Liver (tissue), 9 donors: ENCODE measurements around the gene GPRC5B. TPM values are rescaled to one million over a fixed set of nuclear protein-coding genes. Genes with fewer than 3 reads are reported as not detected.

Source experiments
- DNase-seq: peaks from one replicate; pipeline ENCODE4 v3.0.0-alpha.2; 2017; ENCODE audit warnings: low spot score
- H3K27ac ChIP-seq, 2 donors: one replicate each; pipeline ENCODE4 v1.7.0; 2013; ENCODE audit warnings: inconsistent platforms in 2 of 2, low read length in 2 of 2, control low read depth in 1 of 2, low read depth in 1 of 2, mild to moderate bottlenecking in 1 of 2
- H3K27me3 ChIP-seq, 4 donors: one replicate each; pipeline versions ENCODE4 v1.6.1 to v1.7.0; 2013; ENCODE audit warnings: low read length in 3 of 4, inconsistent platforms in 1 of 4, mild to moderate bottlenecking in 1 of 4, moderate library complexity in 1 of 4; ENCODE audit not compliant: control insufficient read depth in 4 of 4, insufficient read depth in 4 of 4
- H3K36me3 ChIP-seq, 4 donors: one replicate each; pipeline versions ENCODE4 v1.6.1 to v1.7.0; 2013; ENCODE audit warnings: low read length in 3 of 4, mild to moderate bottlenecking in 3 of 4, low read depth in 1 of 4, moderate library complexity in 1 of 4; ENCODE audit not compliant: control insufficient read depth in 4 of 4, insufficient read depth in 3 of 4
- H3K4me1 ChIP-seq, 4 donors: one replicate each; pipeline versions ENCODE4 v1.6.1 to v1.7.0; 2013; ENCODE audit warnings: low read length in 3 of 4, mild to moderate bottlenecking in 3 of 4, moderate library complexity in 1 of 4; ENCODE audit not compliant: control insufficient read depth in 4 of 4, insufficient read depth in 4 of 4
- H3K4me3 ChIP-seq, 3 donors: one replicate each; pipeline versions ENCODE4 v1.6.1 to v1.7.0; 2013; ENCODE audit warnings: low read length in 3 of 3, control low read depth in 1 of 3, low read depth in 1 of 3, mild to moderate bottlenecking in 1 of 3
- H3K9ac ChIP-seq, 2 donors: one replicate each; pipeline ENCODE4 v1.7.0; 2013; ENCODE audit warnings: low read length in 2 of 2, mild to moderate bottlenecking in 2 of 2, moderate library complexity in 2 of 2, control low read depth in 1 of 2, low read depth in 1 of 2
- H3K9me3 ChIP-seq, 4 donors: one replicate each; pipeline versions ENCODE4 v1.6.1 to v1.7.0; 2013; ENCODE audit warnings: low read length in 3 of 4; ENCODE audit not compliant: control insufficient read depth in 4 of 4
- ATF3 ChIP-seq: IDR thresholded peaks from 2 replicates; pipeline ENCODE4 v1.6.1; 2016; ENCODE audit warnings: antibody characterized with exemption
- FOXA1 ChIP-seq: IDR thresholded peaks from 2 replicates; pipeline ENCODE4 v1.6.1; 2016; ENCODE audit warnings: antibody characterized with exemption
- FOXA2 ChIP-seq: IDR thresholded peaks from 2 replicates; pipeline ENCODE4 v1.6.1; 2016; ENCODE audit warnings: antibody characterized with exemption
- GABPA ChIP-seq, 2 donors: IDR thresholded peaks in 1 of 2; conservative IDR thresholded peaks in 1 of 2; 2 replicates each; pipeline ENCODE4 v1.6.1; 2016; ENCODE audit warnings: antibody characterized with exemption in 2 of 2, mild to moderate bottlenecking in 1 of 2, moderate library complexity in 1 of 2
- HNF4A ChIP-seq, 2 donors: conservative IDR thresholded peaks; 2 replicates each; pipeline ENCODE4 v1.6.1; 2016; ENCODE audit warnings: antibody characterized with exemption in 2 of 2, mild to moderate bottlenecking in 2 of 2
- HNF4G ChIP-seq: IDR thresholded peaks from 2 replicates; pipeline ENCODE4 v1.6.1; 2016; ENCODE audit warnings: antibody characterized with exemption
- JUND ChIP-seq, 2 donors: IDR thresholded peaks; 2 replicates each; pipeline ENCODE4 v1.6.1; 2016; ENCODE audit warnings: antibody characterized with exemption in 2 of 2
- MAX ChIP-seq: IDR thresholded peaks from 2 replicates; pipeline ENCODE4 v1.6.1; 2016; ENCODE audit warnings: antibody characterized with exemption
- NR2F2 ChIP-seq: IDR thresholded peaks from 2 replicates; pipeline ENCODE4 v1.6.1; 2016; ENCODE audit warnings: antibody characterized with exemption
- RAD21 ChIP-seq, 2 donors: IDR thresholded peaks; 2 replicates each; pipeline ENCODE4 v1.6.1; 2016; ENCODE audit warnings: antibody characterized with exemption in 2 of 2, mild to moderate bottlenecking in 2 of 2
- REST ChIP-seq: IDR thresholded peaks from 2 replicates; pipeline ENCODE4 v1.6.1; 2016; ENCODE audit warnings: antibody characterized with exemption, mild to moderate bottlenecking
- RXRA ChIP-seq, 2 donors: IDR thresholded peaks; 2 replicates each; pipeline ENCODE4 v1.6.1; 2017 to 2018; ENCODE audit warnings: antibody characterized with exemption in 2 of 2, mild to moderate bottlenecking in 1 of 2
- SP1 ChIP-seq: IDR thresholded peaks from 2 replicates; pipeline ENCODE4 v1.6.1; 2018; ENCODE audit warnings: antibody characterized with exemption, mild to moderate bottlenecking
- TAF1 ChIP-seq: conservative IDR thresholded peaks from 2 replicates; pipeline ENCODE4 v1.6.1; 2016; ENCODE audit warnings: antibody characterized with exemption, mild to moderate bottlenecking
- ZBTB33 ChIP-seq: IDR thresholded peaks from 2 replicates; pipeline ENCODE4 v1.6.1; 2016; ENCODE audit warnings: antibody characterized with exemption
- WGBS: extraction: QIAGEN DNeasy Blood & Tissue Kit; methylation state at CpG from one replicate; pipeline ENCODE4 v1.1.7; 2013; 5-methylcytosine and 5-hydroxymethylcytosine counted together
- polyA plus RNA-seq, 2 donors: library from polyadenylated mRNA; stranded (reverse) in 1 of 2; unstranded in 1 of 2; fragments of 200-250 nt in 1 of 2; fragments of >200 nt in 1 of 2; fragmentation: Nextera tagmentation in 1 of 2; extraction: Ambion mirVana in 1 of 2; gene quantifications; one replicate each; pipeline versions ENCODE4 v1.2.1 to v1.2.3, GENCODE V29; 2013 to 2015
- total RNA-seq, 2 donors: library from RNA; depleted of rRNA; stranded (reverse); fragments of >200 nt; gene quantifications; one replicate each; pipeline ENCODE4 v1.2.3, GENCODE V29; 2014
- donor health status: healthy.
- donor health status: healthy.
- donor health status: healthy.
- donor health status: healthy.
- donor health status: healthy.

The GPRC5B gene
- total and polyA plus RNA-seq, 4 donors = 1.5 to 4.7 (median 2.7) TPM

- no peak for DNase-seq
- TF ChIP-seq TAF1 = no peak
- no peak for TF ChIP-seq FOXA2
- no peak for TF ChIP-seq MAX
- H3K27ac ChIP-seq = no peak overlapping the region
- no peaks in the 10 kb centered on the region for H3K27me3 ChIP-seq
- no peak overlapping the region for H3K4me3 ChIP-seq
- H3K9ac ChIP-seq = no peak overlapping the region
- no peaks in the 10 kb centered on the region for H3K4me1 ChIP-seq
- no peaks in the 10 kb centered on the region for H3K36me3 ChIP-seq
- H3K9me3 ChIP-seq = no peaks in the 10 kb centered on the region
Observed at GRCh38 chr16:19835968-19836421, 48.7 kb downstream of the GPRC5B start.

- 95% methylated on average over 3 of the region's 3 CpGs for WGBS
- H3K36me3 ChIP-seq = no peaks in the 10 kb centered on the region
- H3K27ac ChIP-seq = no peak overlapping the region
- no peaks in the 10 kb centered on the region for H3K9me3 ChIP-seq
- H3K4me1 ChIP-seq = peaks cover 0 to 3% (median under 1%) of the 10 kb centered on the region in 4 donors
- DNase-seq = no peak
- H3K27me3 ChIP-seq = no peaks in the 10 kb centered on the region
- no peak overlapping the region for H3K9ac ChIP-seq
- TF ChIP-seq FOXA2 = no peak
- TF ChIP-seq HNF4G = no peak
- no peak for TF ChIP-seq NR2F2
- TF ChIP-seq REST = no peak
- TF ChIP-seq TAF1 = no peak
- no peak overlapping the region for H3K4me3 ChIP-seq
Observed at GRCh38 chr16:19835196-19835595, 49.5 kb downstream of the GPRC5B start.

- TF ChIP-seq HNF4G (no peak), RAD21 (IDR thresholded peaks at IDR 0.05) (no peak), FOXA1 (no peak)
- H3K9me3 ChIP-seq = no peaks in the 10 kb centered on the region
- no peak overlapping the region for H3K27ac ChIP-seq
- DNase-seq = no peak
- 96% methylated on average over 5 of the region's 5 CpGs for WGBS
- H3K4me1 ChIP-seq = peaks cover 0 to 10% (median 3%) of the 10 kb centered on the region in 4 donors
- H3K36me3 ChIP-seq = no peaks in the 10 kb centered on the region
- H3K27me3 ChIP-seq = no peaks in the 10 kb centered on the region
- H3K9ac ChIP-seq = no peak overlapping the region
- no peak overlapping the region for H3K4me3 ChIP-seq
Observed at GRCh38 chr16:19833581-19833980, 51.1 kb downstream of the GPRC5B start.

- peaks cover 0 to 10% (median 3%) of the 10 kb centered on the region in 4 donors for H3K4me1 ChIP-seq
- H3K4me3 ChIP-seq = no peak overlapping the region
- H3K9ac ChIP-seq = no peak overlapping the region
- DNase-seq = no peak
- WGBS = 78% methylated on average over 3 of the region's 3 CpGs
- H3K36me3 ChIP-seq = no peaks in the 10 kb centered on the region
- no peak overlapping the region for H3K27ac ChIP-seq
- no peaks in the 10 kb centered on the region for H3K9me3 ChIP-seq
- H3K27me3 ChIP-seq = no peaks in the 10 kb centered on the region
- TF ChIP-seq JUND (IDR thresholded peaks at IDR 0.05) (no peak), GABPA (IDR thresholded peaks at IDR 0.05 in 1 of 2, conservative IDR thresholded peaks at IDR 0.05 in 1 of 2) (no peak), HNF4G (no peak), RAD21 (IDR thresholded peaks at IDR 0.05) (no peak), NR2F2 (no peak), ZBTB33 (no peak), MAX (no peak), HNF4A (conservative IDR thresholded peaks at IDR 0.05) (no peak), RXRA (IDR thresholded peaks at IDR 0.05) (no peak), ATF3 (no peak), SP1 (no peak), TAF1 (no peak)
Observed at GRCh38 chr16:19833176-19833575, 51.5 kb downstream of the GPRC5B start.
